NCI-H446 (cell line): ENCODE results near the gene OSBPL3.
"Not testable (repeated sequence)": the region's sequence is repeated elsewhere in the genome, so short reads cannot be mapped to it uniquely, and the experiment has no call there.

Experiments
- DNase-seq, 2 experiments: peaks; one replicate each; lab custom pipeline; 2025; lab: John Stamatoyannopoulos, UW

OSBPL3 gene

GRCh38 chr7:24920451-24921361, 59.3 kb downstream of the OSBPL3 start:
- no peak for DNase-seq

DNA sequence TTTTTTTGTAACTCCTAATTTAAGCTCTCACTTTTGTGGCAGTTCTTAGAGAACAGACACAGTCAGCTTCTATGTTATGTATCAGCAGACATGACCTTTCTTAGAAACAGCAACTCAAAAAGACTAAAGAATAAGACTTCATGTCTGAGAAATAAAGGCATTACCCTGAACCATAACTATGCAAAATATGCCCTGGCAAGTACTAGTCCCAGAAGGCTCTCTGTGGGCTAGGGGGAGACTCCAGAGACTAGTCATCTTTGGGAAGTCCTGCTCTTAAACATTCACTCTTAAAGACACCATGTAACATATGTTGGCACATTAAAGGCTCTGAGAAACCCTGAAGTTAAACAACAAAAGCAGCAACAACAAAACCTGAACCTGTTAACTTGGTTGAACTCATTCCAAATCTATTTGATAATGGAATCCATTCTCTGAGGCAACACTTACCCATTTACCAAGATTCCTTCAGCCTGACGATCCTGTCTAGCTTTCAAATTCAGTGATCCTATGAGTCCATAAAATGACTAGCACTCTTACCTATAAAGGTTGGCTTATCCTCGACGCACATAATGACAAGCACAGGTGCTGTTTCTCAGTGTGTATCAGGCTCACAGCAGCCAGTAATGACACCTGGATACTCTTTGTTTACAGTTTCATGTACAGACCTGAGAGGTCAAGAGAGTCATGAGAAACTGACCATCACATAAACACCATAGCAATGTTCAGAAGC, 62.3 kb downstream of the OSBPL3 start:
- no peak for DNase-seq

DNA sequence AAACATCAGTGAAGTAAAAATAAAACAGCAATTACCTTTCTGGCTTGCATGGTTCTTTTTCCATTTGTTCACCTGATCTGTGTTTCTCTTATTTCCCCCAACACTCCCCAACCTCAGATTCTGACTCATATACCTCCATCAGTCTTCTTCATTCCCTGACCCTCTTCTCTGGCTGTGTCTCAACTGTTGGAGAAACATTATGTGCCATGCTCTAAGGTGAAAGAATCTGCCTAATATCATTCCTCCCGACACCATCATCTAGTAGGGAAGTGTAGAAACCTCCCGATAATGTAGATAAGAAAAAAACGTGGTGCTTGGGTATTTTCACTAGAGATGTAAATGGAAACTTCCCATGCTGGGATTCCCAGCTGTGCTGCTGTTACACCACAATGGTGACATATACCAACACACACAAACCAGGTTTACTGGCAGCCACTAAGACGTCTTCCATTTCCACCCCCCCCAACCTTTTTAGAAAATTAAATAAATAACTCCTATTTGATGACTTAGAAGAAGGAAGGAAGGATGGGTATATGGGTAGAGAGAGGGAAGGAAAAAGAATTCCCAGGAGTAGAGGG, 63.4 kb downstream of the OSBPL3 start:
- no peak for DNase-seq

DNA sequence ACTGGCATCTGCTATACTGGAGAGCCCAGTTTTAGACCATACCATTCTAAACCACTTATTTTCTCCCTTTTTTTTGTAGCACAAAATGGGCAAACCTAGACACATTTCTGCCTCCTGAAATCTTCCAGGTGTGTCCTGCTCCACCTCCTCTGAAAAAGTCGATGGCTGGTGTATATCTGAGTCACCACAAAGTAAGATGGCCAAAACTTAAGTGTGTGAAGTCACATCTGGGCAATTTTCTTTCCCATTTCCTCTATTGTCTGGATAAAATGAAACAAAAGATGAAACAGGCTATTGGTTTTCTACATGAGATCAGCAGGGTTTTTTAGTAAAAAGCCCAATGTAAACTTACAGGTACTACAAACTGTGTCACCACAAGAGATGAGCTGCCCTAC, 65.5 kb downstream of the OSBPL3 start:
- no peak for DNase-seq

GRCh38 chr7:24913801-24914464, 66.0 kb downstream of the OSBPL3 start:
- no peak for DNase-seq

- DNase-seq = no peak
Observed at GRCh38 chr7:24912874-24913514, 67.0 kb downstream of the OSBPL3 start.

DNA sequence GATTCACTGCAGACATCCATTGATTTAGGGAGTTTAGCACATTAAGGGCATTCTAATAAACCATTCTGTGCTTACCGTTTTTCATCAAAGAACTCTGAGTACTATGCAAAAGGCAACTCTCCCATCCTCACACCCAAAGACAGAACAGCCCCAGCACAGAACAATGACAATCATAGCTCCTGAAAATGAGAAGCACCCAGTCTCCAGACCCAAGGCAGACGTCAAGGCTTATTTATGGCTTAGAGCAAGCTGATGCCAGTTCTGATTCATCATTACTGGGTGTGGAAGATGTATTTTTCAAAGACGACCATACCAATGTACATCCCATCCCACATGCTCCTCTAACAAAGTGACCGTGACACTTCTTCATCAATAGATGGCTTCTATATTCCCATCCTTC, 67.6 kb downstream of the OSBPL3 start:
- no peak for DNase-seq

GRCh38 chr7:24911213-24911603, 68.8 kb downstream of the OSBPL3 start:
- no peak for DNase-seq

DNA sequence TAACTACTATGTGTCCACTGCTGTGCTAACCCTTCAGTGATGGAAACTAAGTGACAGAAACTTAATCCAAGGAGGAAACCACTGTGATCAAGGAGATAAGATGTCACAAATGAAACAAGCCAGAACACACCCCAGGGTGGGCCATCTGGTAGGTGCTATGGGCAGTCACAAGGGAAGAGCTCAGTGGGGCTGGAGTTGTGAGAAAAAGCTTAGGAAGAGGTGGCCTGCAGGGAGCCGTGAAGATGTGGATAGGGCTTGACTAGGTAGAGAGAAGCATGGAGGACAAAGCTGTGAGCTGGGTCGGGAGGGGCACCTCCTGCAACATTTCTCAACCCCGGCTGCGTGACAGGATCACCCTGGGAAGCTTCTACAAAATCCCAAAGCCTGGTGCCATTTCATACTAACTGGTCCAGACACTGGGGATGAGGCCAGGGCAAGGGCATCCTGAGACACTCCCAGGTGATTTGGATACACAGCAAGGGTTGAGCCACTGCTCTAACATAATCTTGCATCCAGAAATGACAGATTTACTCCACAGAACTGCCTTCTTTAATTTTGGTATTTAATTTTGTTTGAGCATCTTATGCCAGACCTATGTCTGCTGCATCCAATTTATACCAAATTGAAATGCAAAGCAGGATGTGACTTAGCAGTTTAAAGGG, 69.3 kb downstream of the OSBPL3 start:
- DNase-seq = no peak

GRCh38 chr7:24908727-24909126, 71.3 kb downstream of the OSBPL3 start:
- no peak for DNase-seq

DNA sequence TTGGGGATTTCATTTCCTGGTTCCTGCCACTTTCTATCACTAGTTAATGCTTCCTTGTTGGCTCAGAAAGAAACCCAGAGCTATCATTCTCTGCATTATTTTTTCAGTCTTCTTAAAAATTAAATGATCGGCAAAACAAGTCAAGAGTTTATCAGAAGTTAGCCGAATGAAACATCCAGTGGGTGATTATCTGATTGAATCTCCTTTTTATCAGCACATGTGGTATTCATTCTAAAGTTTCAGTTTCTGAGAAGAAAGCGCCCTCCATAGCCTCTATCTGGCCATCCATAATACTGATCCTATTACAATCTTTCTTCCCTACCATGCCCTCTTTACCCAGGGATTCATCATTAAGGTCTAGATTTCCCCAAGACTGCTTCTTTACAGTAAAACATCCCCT, 71.8 kb downstream of the OSBPL3 start:
- DNase-seq = no peak

GRCh38 chr7:24907311-24907886, 72.6 kb downstream of the OSBPL3 start:
- no peak for DNase-seq

DNA sequence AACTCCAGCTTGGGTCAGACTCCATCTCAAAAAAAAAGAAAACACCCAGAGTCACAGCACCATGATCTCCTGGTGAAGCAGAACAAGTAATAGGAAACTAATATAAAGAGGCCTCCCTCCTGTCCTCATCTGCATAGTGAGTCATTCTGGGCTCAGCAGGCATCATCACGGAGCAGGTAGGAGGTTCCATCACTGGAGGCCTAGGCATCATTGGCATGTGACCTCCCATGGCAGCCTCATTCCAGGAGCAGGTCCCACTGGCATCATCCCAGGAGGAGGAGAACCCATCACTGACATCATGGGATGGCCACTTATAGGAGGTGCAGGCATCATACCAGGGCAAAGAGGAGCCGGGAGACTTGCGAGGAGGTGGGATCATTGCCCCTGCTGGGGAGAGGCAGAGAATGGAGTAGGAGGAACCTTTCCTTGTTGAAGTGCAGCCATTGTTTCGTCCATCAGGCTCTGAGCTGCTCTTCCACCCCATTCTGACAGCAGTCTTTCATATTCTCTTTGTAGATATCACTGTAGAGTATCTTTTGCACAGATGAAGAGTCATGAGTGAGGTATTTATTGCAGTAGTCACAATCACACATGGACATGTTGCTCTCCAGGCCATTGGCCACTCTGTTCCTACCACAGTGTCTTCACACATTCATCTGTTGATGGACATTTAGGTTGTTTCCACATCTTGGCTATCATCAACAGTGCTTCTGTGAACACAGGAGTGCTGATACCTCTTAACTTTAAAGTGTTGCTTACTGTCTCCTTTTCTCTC, 73.8 kb downstream of the OSBPL3 start:
- DNase-seq = no peak

GRCh38 chr7:24903992-24904391, 76.0 kb downstream of the OSBPL3 start:
- DNase-seq = not testable (repeated sequence)

GRCh38 chr7:24903559-24903958, 76.4 kb downstream of the OSBPL3 start:
- DNase-seq = no peak

- DNase-seq = no peak
Observed at GRCh38 chr7:24902931-24903330, 77.0 kb downstream of the OSBPL3 start.

DNA sequence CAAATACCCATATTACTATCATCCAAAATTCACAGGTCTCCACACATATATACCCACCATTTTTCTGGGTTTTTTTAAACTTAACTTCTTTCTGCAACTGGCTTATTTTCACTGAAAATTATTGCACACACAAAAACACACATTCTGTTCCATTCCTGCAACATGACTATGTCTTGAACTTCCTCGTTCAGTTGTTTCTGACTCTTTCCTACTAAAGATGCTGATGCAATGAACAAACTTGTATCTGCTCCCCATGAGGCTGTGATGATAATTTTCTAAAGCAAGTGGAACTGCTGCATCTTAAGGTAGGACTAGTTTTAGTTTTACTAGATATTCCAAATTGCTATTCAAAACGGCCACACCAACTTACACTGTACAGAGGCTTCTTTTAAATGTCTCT, 77.7 kb downstream of the OSBPL3 start:
- no peak for DNase-seq

DNA sequence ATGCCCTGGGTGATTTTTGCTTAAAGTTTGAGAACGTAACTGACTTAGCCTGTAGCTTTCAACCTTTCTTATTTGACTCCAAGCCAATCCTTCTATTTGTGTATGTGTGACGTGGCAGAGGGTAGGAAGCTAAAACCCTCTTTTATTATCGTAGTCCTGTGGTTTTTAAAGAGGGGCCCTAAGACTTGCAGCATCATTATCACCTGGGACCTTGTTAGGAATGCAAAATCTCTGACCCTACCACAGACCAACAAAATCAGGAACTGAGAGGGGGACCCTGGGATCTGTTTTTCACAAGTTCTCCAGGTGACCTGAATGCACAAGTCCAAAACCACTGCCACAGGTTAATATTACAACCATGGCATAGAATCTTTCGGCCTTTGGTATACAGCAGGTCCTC, 80.1 kb downstream of the OSBPL3 start:
- no peak for DNase-seq

DNA sequence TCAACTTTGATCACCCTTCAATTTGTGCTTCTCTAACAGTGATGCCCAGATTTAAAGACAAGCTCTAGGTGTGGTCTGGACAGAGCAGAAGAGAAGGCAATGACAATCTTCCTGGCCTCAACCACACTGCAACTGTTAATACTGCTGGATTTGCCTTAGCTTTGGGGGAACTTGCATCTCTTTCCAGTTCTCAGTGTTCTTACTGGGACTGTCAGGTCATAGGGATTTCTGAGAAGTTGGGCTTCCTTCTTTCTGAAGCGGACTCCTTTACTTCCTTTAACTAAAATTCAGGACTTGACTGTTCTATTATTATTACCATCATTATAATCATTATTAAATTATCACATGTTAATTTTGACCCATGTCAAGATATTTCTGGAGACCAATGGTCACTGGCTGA, 80.8 kb downstream of the OSBPL3 start:
- DNase-seq = no peak

GRCh38 chr7:24898691-24899090, 81.3 kb downstream of the OSBPL3 start:
- no peak for DNase-seq
